Peyer's patch (tissue), 4 donors: ENCODE data around the gene ZNF516. TPM values are rescaled to one million over a fixed set of nuclear protein-coding genes. Genes with fewer than 3 reads are reported as not detected.

Experiments
- DNase-seq, 3 donors: peaks; one replicate each; pipeline ENCODE4 v3.0.0-alpha.2; 2017 to 2019
- H3K27ac ChIP-seq, 4 donors: fragments of 200-600 bp; sonication (generic); one replicate each; pipeline ENCODE4 v1.5.1; 2016 to 2019
- H3K27me3 ChIP-seq, 2 donors: fragments of 200-600 bp; sonication (generic); one replicate each; pipeline ENCODE4 v1.5.1; 2019
- H3K36me3 ChIP-seq, 3 donors: fragments of 200-600 bp; sonication (generic); one replicate each; pipeline ENCODE4 v1.5.1; 2016 to 2019
- H3K4me1 ChIP-seq, 4 donors: fragments of 200-600 bp; sonication (generic); one replicate each; pipeline ENCODE4 v1.5.1; 2016 to 2019
- H3K4me3 ChIP-seq, 4 donors: fragments of 200-600 bp; sonication (generic); 1 replicate in 3 of 4; 2 replicates in 1 of 4; pipeline ENCODE4 v1.5.1; 2016 to 2019; ENCODE audit warnings: mild to moderate bottlenecking in 1 of 4
- H3K9me3 ChIP-seq, 4 donors: fragments of 200-600 bp; sonication (generic); one replicate each; pipeline ENCODE4 v1.5.1; 2016 to 2019; ENCODE audit warnings: mild to moderate bottlenecking in 1 of 4
- CTCF ChIP-seq, 6 experiments: fragments of 450-650 bp in 4 of 6; fragments of 200-600 bp in 2 of 6; sonication (generic) in 1 of 6; IDR thresholded peaks; one replicate each; pipeline ENCODE4 v1.5.1; 2017 to 2019; ENCODE audit warnings: antibody characterized with exemption in 6 of 6, mild to moderate bottlenecking in 3 of 6, moderate library complexity in 1 of 6
- POLR2A ChIP-seq, 2 donors: fragments of 450-650 bp; IDR thresholded peaks; one replicate each; pipeline ENCODE4 v1.5.1; 2017; ENCODE audit warnings: antibody characterized with exemption in 2 of 2, mild to moderate bottlenecking in 2 of 2, moderate library complexity in 2 of 2
- total RNA-seq, 4 donors: library from RNA; depleted of rRNA; stranded (reverse); fragments of >200 nt; gene quantifications; one replicate each; pipeline ENCODE4 v1.1.0, GENCODE V29; 2016

Gene ZNF516
- total RNA-seq, 4 donors from 2014 or later, result 19.8 to 39.6 (median 25.7) TPM

- TF ChIP-seq POLR2A (IDR thresholded peaks at IDR 0.05), result no peak
- TF ChIP-seq CTCF (IDR thresholded peaks at IDR 0.05), result no peak
- H3K27ac ChIP-seq, result no peak overlapping the region
- H3K27me3 ChIP-seq, result no peaks in the 10 kb centered on the region
- DNase-seq, result no peak
- peaks cover 0 to 9% (median 0%) of the 10 kb centered on the region in 4 donors for H3K4me1 ChIP-seq
- H3K36me3 ChIP-seq, result peaks cover 0 to 5% (median 0%) of the 10 kb centered on the region in 3 donors
- no peak overlapping the region for H3K4me3 ChIP-seq
- no peaks in the 10 kb centered on the region for H3K9me3 ChIP-seq
Observed at GRCh38 chr18:76465630-76466409, 29.2 kb downstream of the ZNF516 start.

DNA sequence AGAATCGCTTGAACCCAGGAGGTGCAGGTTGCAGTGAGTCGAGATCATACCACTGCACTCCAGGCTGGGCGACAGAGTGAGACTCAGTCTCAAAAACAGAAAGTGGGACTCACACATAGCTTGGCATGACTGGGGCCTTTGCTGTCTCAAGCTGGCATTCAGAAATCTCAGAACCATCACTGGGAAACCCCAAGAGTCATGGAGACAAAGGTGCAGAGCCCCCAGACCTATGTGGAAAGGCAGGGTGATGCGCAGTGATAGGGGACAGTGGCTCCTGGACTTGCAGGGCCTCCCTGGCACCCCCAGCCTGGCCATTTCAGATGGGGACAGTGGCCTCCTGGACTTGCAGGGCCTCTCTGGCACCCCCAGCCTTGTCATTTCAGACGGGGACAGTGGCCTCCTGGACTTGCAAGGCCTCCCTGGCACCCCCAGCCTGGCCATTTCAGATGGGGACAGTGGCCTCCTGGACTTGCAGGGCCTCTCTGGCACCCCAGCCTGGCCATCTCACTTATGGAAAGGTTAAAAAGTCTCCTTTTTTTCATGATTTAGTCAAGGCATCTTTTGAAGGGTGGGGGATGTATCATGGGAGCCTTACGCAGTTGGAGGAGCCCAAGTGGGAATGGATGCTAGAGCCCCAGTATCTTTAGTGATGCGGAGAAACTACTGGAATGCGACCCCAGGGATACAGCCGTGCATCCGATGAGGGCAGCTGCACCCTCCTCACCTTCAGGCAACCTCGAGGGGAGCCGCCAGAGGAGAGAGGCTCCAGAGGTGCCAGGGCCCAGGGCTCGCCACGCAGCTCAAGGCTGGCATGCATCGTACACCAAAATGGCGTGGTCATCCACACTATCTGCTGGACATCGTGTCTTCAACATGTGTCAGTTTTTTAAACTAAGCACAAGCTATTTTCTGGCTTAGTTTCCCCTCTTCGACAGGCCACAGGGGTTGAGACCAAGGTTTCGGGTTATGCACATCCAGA lies 30.5 kb downstream of the ZNF516 start:
- Histone ChIP-seq H3K4me1 (peaks cover 0 to 9% (median 0%) of the 10 kb centered on the region in 4 donors), H3K27ac (no peak overlapping the region), H3K4me3 (no peak overlapping the region), H3K36me3 (peaks cover 0 to 8% (median 0%) of the 10 kb centered on the region in 3 donors), H3K9me3 (no peaks in the 10 kb centered on the region), H3K27me3 (no peaks in the 10 kb centered on the region)
- TF ChIP-seq CTCF (IDR thresholded peaks at IDR 0.05), result no peak
- TF ChIP-seq POLR2A (IDR thresholded peaks at IDR 0.05), result no peak
- no peak for DNase-seq

DNA sequence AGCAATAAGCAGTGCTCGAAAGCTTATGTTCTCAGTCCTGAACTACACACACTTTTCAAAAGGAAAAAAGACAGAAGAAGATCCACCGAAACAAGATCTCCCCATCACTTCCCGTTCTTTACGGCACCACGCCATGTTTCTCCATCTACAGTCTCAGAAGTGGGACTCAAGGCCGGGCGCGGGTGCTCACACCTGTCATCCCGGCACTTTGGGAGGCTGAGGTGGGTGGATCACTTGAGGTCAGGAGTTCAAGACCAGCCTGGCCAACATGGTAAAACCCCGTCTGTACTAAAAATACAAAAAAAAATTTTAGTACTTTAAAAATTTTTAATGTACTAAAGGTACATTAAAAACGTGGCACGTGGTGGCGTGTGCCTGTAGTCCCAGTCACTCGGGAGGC lies 31.2 kb downstream of the ZNF516 start:
- H3K4me3 ChIP-seq, result no peak overlapping the region
- no peak overlapping the region for H3K27ac ChIP-seq
- no peaks in the 10 kb centered on the region for H3K9me3 ChIP-seq
- H3K36me3 ChIP-seq, result peaks cover 0 to 8% (median 0%) of the 10 kb centered on the region in 3 donors
- no peak for DNase-seq
- no peak for TF ChIP-seq CTCF (IDR thresholded peaks at IDR 0.05)
- TF ChIP-seq POLR2A (IDR thresholded peaks at IDR 0.05), result no peak
- peaks cover 0 to 9% (median 0%) of the 10 kb centered on the region in 4 donors for H3K4me1 ChIP-seq
- H3K27me3 ChIP-seq, result no peaks in the 10 kb centered on the region

- peaks cover 0 to 9% (median 0%) of the 10 kb centered on the region in 4 donors for H3K4me1 ChIP-seq
- TF ChIP-seq CTCF (IDR thresholded peaks at IDR 0.05), result no peak
- no peaks in the 10 kb centered on the region for H3K9me3 ChIP-seq
- H3K27ac ChIP-seq, result no peak overlapping the region
- H3K27me3 ChIP-seq, result no peaks in the 10 kb centered on the region
- peak in 1 of 3 donors; percentile 23 for DNase-seq
- H3K36me3 ChIP-seq, result peaks cover 0 to 11% (median 0%) of the 10 kb centered on the region in 3 donors
- no peak overlapping the region for H3K4me3 ChIP-seq
Observed at GRCh38 chr18:76463358-76463757, 31.7 kb downstream of the ZNF516 start.

GRCh38 chr18:76462326-76462694 lies 32.7 kb downstream of the ZNF516 start:
- Histone ChIP-seq H3K4me1 (peaks cover 0 to 2% (median 0%) of the 10 kb centered on the region in 4 donors), H3K27ac (no peak overlapping the region), H3K9me3 (no peaks in the 10 kb centered on the region), H3K27me3 (no peaks in the 10 kb centered on the region), H3K36me3 (peaks cover 0 to 11% (median 0%) of the 10 kb centered on the region in 3 donors), H3K4me3 (no peak overlapping the region)
- peak in 1 of 3 donors; percentile 33 for DNase-seq
- TF ChIP-seq CTCF (IDR thresholded peaks at IDR 0.05), result no peak
- TF ChIP-seq POLR2A (IDR thresholded peaks at IDR 0.05), result no peak
